AG04450 (cell line): ENCODE measurements around the gene STN1. TPM values are rescaled to one million over a fixed set of nuclear protein-coding genes. Genes with fewer than 3 reads are reported as not detected.
A peak's percentile ranks its signal among the peaks of the same experiment; 100 is the strongest.

Experiments used
- CTCF ChIA-PET: fragments of 300-600, 350-600 bp; formaldehyde crosslinking; extraction: SDS; loops from one replicate; lab custom pipeline; 2022; ENCODE audit warnings: antibody characterized with exemption, inconsistent platforms; lab: Charles Lee
- POLR2A ChIA-PET: fragments of 350-600 bp; formaldehyde crosslinking; extraction: SDS; loops from one replicate; lab custom pipeline; 2021; ENCODE audit warnings: antibody characterized with exemption, inconsistent platforms; lab: Yijun Ruan, JAX
- DNase-seq: peaks from one replicate; pipeline ENCODE4 v3.0.0-alpha.2; 2011; ENCODE audit warnings: low read depth, low spot score
- H3K27ac ChIP-seq: one replicate; pipeline ENCODE4 v1.5.1; 2012; ENCODE audit warnings: low read depth, low read length, control low read depth
- H3K27me3 ChIP-seq: one replicate; pipeline ENCODE4 v1.6.0; 2012; ENCODE audit warnings: low read length; ENCODE audit not compliant: control insufficient read depth, insufficient read depth
- H3K4me3 ChIP-seq: 2 replicates; pipeline ENCODE4 v1.5.1; 2011; ENCODE audit warnings: mild to moderate bottlenecking, low read depth, low read length, control low read depth
- H3K9me3 ChIP-seq: 2 replicates; pipeline ENCODE4 v1.5.1; 2012; ENCODE audit warnings: low read length; ENCODE audit not compliant: control insufficient read depth, insufficient read depth
- polyA plus RNA-seq: library from polyadenylated mRNA; depleted of rRNA; stranded (reverse); fragments of >200 nt; gene quantifications from 2 replicates; pipeline ENCODE4 v1.2.3, GENCODE V29; 2011
- TF ChIP-seq, protein P1 (sequence below): IDR thresholded peaks from 2 replicates; pipeline ENCODE4 v1.5.1; 2011; ENCODE audit warnings: low read depth, low read length, control low read depth, inconsistent platforms

Gene STN1
- polyA plus RNA-seq, 1 experiment = 19.0 TPM

DNA sequence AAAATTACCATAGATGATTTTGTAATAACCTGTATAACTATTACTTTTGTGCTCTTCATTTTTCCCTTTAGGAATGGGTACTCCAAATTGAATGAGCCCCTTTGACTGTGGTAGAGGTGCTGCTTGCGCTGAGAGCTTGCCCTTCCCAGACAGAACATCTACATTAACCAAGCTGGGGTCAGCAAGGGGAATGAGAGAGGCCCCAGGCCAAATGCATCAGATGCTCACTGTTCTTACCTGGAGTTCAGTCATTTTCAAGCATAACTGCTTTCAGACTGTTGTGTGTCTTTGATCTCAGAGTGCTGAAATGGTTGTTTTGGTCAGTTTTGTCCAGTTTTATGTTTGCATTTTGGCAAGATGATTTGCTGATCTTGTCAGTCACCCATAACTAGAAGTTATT is 7.6 kb upstream of the STN1 start:
- POLR2A ChIA-PET = no interaction called here
- Histone ChIP-seq H3K27me3 (no peaks in the 10 kb centered on the region), H3K9me3 (no peaks in the 10 kb centered on the region), H3K27ac (no peak overlapping the region), H3K4me3 (no peak overlapping the region)
- DNase-seq = no peak
- TF ChIP-seq, protein P1, sequence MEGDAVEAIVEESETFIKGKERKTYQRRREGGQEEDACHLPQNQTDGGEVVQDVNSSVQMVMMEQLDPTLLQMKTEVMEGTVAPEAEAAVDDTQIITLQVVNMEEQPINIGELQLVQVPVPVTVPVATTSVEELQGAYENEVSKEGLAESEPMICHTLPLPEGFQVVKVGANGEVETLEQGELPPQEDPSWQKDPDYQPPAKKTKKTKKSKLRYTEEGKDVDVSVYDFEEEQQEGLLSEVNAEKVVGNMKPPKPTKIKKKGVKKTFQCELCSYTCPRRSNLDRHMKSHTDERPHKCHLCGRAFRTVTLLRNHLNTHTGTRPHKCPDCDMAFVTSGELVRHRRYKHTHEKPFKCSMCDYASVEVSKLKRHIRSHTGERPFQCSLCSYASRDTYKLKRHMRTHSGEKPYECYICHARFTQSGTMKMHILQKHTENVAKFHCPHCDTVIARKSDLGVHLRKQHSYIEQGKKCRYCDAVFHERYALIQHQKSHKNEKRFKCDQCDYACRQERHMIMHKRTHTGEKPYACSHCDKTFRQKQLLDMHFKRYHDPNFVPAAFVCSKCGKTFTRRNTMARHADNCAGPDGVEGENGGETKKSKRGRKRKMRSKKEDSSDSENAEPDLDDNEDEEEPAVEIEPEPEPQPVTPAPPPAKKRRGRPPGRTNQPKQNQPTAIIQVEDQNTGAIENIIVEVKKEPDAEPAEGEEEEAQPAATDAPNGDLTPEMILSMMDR = no peak
- CTCF ChIA-PET = interaction anchor here (0.7 kb wide), 1 partner anchor 18 kb away, joined by 3 read pairs; no protein-coding TSS in a partner anchor

DNA sequence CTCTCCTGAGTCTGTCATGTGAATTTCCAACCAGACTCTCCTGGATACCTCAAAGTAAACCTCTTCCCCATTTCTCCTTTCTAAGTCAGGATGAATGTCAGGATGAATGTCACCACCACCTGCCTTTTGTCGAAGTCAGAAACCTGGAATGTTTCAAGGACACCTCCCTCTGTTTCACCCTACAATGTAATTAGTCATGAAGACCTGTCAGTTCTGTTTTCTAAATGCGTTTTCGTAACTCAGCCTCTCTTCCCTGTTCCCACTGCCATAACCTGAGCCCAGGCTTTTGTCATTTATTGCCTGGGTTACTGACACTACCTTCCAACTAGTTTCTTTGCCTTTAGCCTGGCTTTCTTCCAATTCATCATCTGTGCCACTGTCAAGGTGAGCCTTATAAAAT is 5.5 kb upstream of the STN1 start:
- Histone ChIP-seq H3K27me3 (no peaks in the 10 kb centered on the region), H3K4me3 (no peak overlapping the region), H3K9me3 (no peaks in the 10 kb centered on the region), H3K27ac (no peak overlapping the region)
- CTCF ChIA-PET = no interaction called here
- POLR2A ChIA-PET = no interaction called here
- DNase-seq = no peak
- TF ChIP-seq, protein P1 = no peak

DNA sequence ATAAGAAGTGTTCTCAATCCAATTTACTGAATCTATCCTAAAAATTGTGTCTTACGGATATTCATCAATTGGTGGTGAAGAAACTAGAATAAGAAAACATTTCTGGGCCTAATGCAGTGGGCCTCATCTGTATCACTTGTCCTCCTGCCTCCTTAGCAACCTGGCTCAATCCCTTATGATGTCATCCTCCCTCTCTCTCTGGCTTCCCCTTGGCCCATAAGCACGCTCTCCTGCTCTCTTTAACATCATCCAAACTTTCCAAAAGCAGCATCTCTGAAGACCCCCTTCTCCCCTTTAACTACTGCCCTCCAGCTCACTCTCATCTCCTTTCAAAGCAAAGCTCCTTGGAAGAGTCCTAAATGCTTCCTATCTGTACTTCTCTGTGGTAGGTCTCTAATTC is 4.7 kb upstream of the STN1 start:
- Histone ChIP-seq H3K4me3 (no peak overlapping the region), H3K27me3 (no peaks in the 10 kb centered on the region), H3K9me3 (no peaks in the 10 kb centered on the region; the same call in 1 of the 2 replicates), H3K27ac (no peak overlapping the region)
- no peak for DNase-seq
- ChIA-PET CTCF (no interaction called here), POLR2A (no interaction called here)
- TF ChIP-seq, protein P1 = no peak

DNA sequence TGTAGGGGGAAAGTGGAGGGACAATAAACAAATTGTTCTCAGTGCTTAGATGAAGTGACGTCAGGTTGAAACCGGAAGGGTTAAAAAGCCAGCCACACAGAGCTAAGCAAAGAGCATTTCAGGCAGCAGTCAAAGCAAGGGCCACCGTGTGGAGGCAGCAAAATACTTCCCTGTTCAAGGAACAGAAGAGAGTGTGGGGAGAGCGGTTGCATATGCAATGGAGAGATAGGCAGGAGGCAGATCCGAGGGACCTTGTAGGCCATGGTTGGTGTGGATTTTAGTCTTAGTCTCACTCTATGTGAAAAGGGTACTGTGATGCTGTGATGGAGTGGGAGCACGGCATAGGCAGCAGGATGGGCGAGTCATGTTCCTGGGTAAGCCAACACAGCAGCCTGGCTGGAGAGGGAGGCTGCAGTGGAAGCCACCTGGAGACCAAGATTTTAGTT is 3.8 kb upstream of the STN1 start:
- POLR2A ChIA-PET = no interaction called here
- DNase-seq = no peak
- no peak overlapping the region for H3K4me3 ChIP-seq
- no peaks in the 10 kb centered on the region; the same call in 1 of the 2 replicates for H3K9me3 ChIP-seq
- TF ChIP-seq, protein P1 = 0 out of 2 replicates have a peak, but pooled peaks have one; percentile 8
- H3K27ac ChIP-seq = no peak overlapping the region
- CTCF ChIA-PET = interaction anchor here (1.4 kb wide), 1 partner anchor 34 kb away, joined by 4 read pairs; no protein-coding TSS in a partner anchor
- H3K27me3 ChIP-seq = no peaks in the 10 kb centered on the region

DNA sequence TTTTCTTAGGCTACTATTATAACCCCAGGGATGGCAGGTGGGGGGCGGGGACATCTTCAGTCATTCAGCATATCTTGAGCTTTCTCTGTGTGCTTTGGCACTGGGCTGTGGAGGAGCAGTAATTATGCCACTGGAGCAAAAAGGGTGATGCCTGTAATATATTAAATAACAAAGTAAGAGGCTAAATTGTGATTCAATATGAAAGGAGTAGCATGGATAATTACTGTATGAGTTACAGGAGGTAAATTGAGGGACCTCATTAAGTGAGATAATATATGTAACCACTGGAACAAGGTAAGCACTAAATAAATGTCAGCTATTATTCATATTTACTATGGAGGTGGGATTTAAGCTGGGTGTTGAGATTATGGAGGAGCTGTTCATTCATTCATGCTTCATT is 3.3 kb upstream of the STN1 start:
- ChIA-PET CTCF (interaction anchor here (1.4 kb wide), 1 partner anchor 33 kb away, joined by 4 read pairs; no protein-coding TSS in a partner anchor), POLR2A (no interaction called here)
- no peaks in the 10 kb centered on the region; the same call in 1 of the 2 replicates for H3K9me3 ChIP-seq
- H3K4me3 ChIP-seq = no peak overlapping the region
- TF ChIP-seq, protein P1 = no peak
- H3K27me3 ChIP-seq = no peaks in the 10 kb centered on the region
- no peak overlapping the region for H3K27ac ChIP-seq
- no peak for DNase-seq
